Endothelial cell of umbilical vein (primary cell): ENCODE measurements around the gene KCNQ5. TPM values are rescaled to one million over a fixed set of nuclear protein-coding genes. Genes with fewer than 3 reads are reported as not detected.

Source experiments
- BruUV-seq: library from RNA; stranded (reverse); fragments of 400-500 nt; replicated peaks from 2 replicates; lab custom pipeline; 2021; lab: Mats Ljungman, UMichigan
- CTCF ChIA-PET: fragments of 300-600, 350-600 bp; sonication (Branson Sonifier 250); formaldehyde crosslinking; loops from one replicate; lab custom pipeline; 2021; ENCODE audit warnings: antibody characterized with exemption, inconsistent platforms; lab: Charles Lee
- POLR2A ChIA-PET: fragments of 300-600, 350-600 bp; sonication (Branson Sonifier 250); formaldehyde crosslinking; loops from one replicate; lab custom pipeline; 2021; ENCODE audit warnings: antibody characterized with exemption, inconsistent platforms; lab: Charles Lee
- DNase-seq: peaks from one replicate; pipeline ENCODE4 v3.0.0-alpha.2; 2011; ENCODE audit warnings: low read depth, low spot score
- FAIRE-seq: peaks from 2 replicates; lab custom pipeline; 2011; peaks lifted over from hg19 to GRCh38; lab: Jason Lieb, UNC
- H2AFZ ChIP-seq: 2 replicates; pipeline ENCODE4 v1.6.0; 2012; ENCODE audit warnings: low read depth, low read length, control low read depth, inconsistent platforms
- H3K27ac ChIP-seq: 2 replicates; pipeline ENCODE4 v1.5.1; 2011; ENCODE audit warnings: low read depth, mild to moderate bottlenecking, control low read depth, low read length, moderate library complexity; ENCODE audit not compliant: insufficient read depth
- H3K27me3 ChIP-seq, 2 experiments: 2 replicates each; pipeline versions ENCODE4 v1.6.0 to v1.6.1; 2011; ENCODE audit warnings: low read length in 2 of 2, mixed read lengths in 1 of 2; ENCODE audit not compliant: control insufficient read depth in 2 of 2, insufficient read depth in 2 of 2
- H3K36me3 ChIP-seq, 2 experiments: 2 replicates in 1 of 2; 3 replicates in 1 of 2; pipeline ENCODE4 v1.5.1; 2011; ENCODE audit warnings: low read length in 2 of 2, mild to moderate bottlenecking in 1 of 2, moderate library complexity in 1 of 2; ENCODE audit not compliant: control insufficient read depth in 2 of 2, insufficient read depth in 2 of 2; ENCODE audit errors: extremely low read depth in 1 of 2
- H3K4me1 ChIP-seq: 3 replicates; pipeline ENCODE4 v1.5.1; 2011; ENCODE audit warnings: mild to moderate bottlenecking, low read length; ENCODE audit not compliant: control insufficient read depth, insufficient read depth; ENCODE audit errors: extremely low read depth
- H3K4me2 ChIP-seq: 2 replicates; pipeline ENCODE4 v1.6.1; 2011; ENCODE audit warnings: low read length, control low read depth, mixed read lengths; ENCODE audit not compliant: insufficient read depth
- H3K4me3 ChIP-seq, 3 experiments: fragments of 200-600 bp in 1 of 3; sonication (generic), shearing (Covaris generic) in 1 of 3; replicated peaks in 1 of 3; 2 replicates each; pipeline ENCODE4 v1.5.1; 2011 to 2016; ENCODE audit warnings: control low read depth in 3 of 3, low read length in 3 of 3, mild to moderate bottlenecking in 2 of 3, inconsistent platforms in 1 of 3, low read depth in 1 of 3, moderate library complexity in 1 of 3; ENCODE audit not compliant: insufficient read depth in 1 of 3
- H3K79me2 ChIP-seq: 2 replicates; pipeline ENCODE4 v1.6.0; 2012; ENCODE audit warnings: low read length, inconsistent platforms; ENCODE audit not compliant: control insufficient read depth, insufficient read depth
- H3K9ac ChIP-seq: replicated peaks from 2 replicates; pipeline ENCODE3; 2011; ENCODE audit warnings: low read length, control low read depth; ENCODE audit not compliant: insufficient read depth; ENCODE audit errors: extremely low read depth
- H3K9me1 ChIP-seq: replicated peaks from 3 replicates; pipeline ENCODE4 v1.6.0; 2011; ENCODE audit warnings: mild to moderate bottlenecking, low read length; ENCODE audit not compliant: control insufficient read depth, insufficient read depth; ENCODE audit errors: extremely low read depth
- H3K9me3 ChIP-seq: replicated peaks from 2 replicates; pipeline ENCODE4 v1.5.1; 2012; ENCODE audit warnings: low read length, inconsistent platforms; ENCODE audit not compliant: control insufficient read depth, insufficient read depth
- H4K20me1 ChIP-seq: replicated peaks from 2 replicates; pipeline ENCODE3; 2011; ENCODE audit warnings: mild to moderate bottlenecking, low read length; ENCODE audit not compliant: control insufficient read depth, insufficient read depth; ENCODE audit errors: extremely low read depth
- CTCF ChIP-seq, 2 donors: IDR thresholded peaks; 1 replicate in 1 of 2; 2 replicates in 1 of 2; pipeline ENCODE4 v1.5.1; 2011; ENCODE audit warnings: low read length in 2 of 2, mild to moderate bottlenecking in 2 of 2, moderate library complexity in 2 of 2, control low read depth in 1 of 2, inconsistent platforms in 1 of 2, low read depth in 1 of 2; ENCODE audit not compliant: insufficient read depth in 1 of 2; ENCODE audit errors: extremely low read depth in 1 of 2
- EZH2 ChIP-seq: IDR thresholded peaks from 2 replicates; pipeline ENCODE4 v1.6.1; 2012; ENCODE audit warnings: borderline replicate concordance, low read depth, mild to moderate bottlenecking, moderate library complexity, low read length, inconsistent platforms; ENCODE audit not compliant: severe bottlenecking
- FOS ChIP-seq: IDR thresholded peaks from 2 replicates; pipeline ENCODE4 v1.6.1; 2011; ENCODE audit warnings: mild to moderate bottlenecking, low read length, moderate library complexity, borderline replicate concordance; ENCODE audit not compliant: insufficient read depth
- GATA2 ChIP-seq: IDR thresholded peaks from 2 replicates; pipeline ENCODE4 v1.7.0; 2011; ENCODE audit warnings: low read depth, mild to moderate bottlenecking, moderate library complexity, mixed read lengths, low read length; ENCODE audit not compliant: insufficient read length, insufficient read depth
- JUN ChIP-seq: IDR thresholded peaks from 2 replicates; pipeline ENCODE4 v1.6.1; 2011; ENCODE audit warnings: borderline replicate concordance, low read depth; ENCODE audit not compliant: insufficient read length, insufficient read depth
- MAX ChIP-seq: IDR thresholded peaks from 2 replicates; pipeline ENCODE4 v1.6.1; 2011; ENCODE audit not compliant: insufficient read depth, insufficient read length
- MYC ChIP-seq: IDR thresholded peaks from one replicate; pipeline ENCODE4 v1.6.1; 2011; ENCODE audit warnings: mild to moderate bottlenecking, low read depth, low read length
- POLR2A ChIP-seq: IDR thresholded peaks from 2 replicates; pipeline ENCODE4 v1.6.1; 2012; ENCODE audit warnings: low read depth, mild to moderate bottlenecking, control low read depth, low read length
- POLR2AphosphoS5 ChIP-seq: IDR thresholded peaks from 2 replicates; pipeline ENCODE4 v1.6.1; 2012; ENCODE audit warnings: low read depth, mild to moderate bottlenecking, control low read depth, low read length, moderate library complexity; ENCODE audit not compliant: insufficient read depth
- dilution Hi-C: fragments of 300-500 bp; cut with MboI; formaldehyde crosslinking; loops from one replicate; pipeline ENCODE4 v1.15.0; 2019; ENCODE audit warnings: low sequenced_read_pairs; ENCODE audit not compliant: extremely low pct_ligation_motif_present
- intact Hi-C: fragments of 100-400 bp; cut with micrococcal nuclease; formaldehyde crosslinking; loops from one replicate; pipeline ENCODE4 v1.10.0; 2022
- polyA plus RNA-seq, 4 experiments: library from polyadenylated mRNA; depleted of rRNA in 3 of 4; stranded (reverse) in 3 of 4; unstranded in 1 of 4; fragments of >200 nt; gene quantifications; 2 replicates each; pipeline versions ENCODE4 v1.2.1 to v1.2.3, GENCODE V29; 2011 to 2012; ENCODE audit warnings: missing spikeins in 1 of 4
- total RNA-seq: library from RNA; stranded (reverse); gene quantifications from 2 replicates; pipeline ENCODE4 v1.2.3, GENCODE V29; 2021

The KCNQ5 gene
- total and polyA plus RNA-seq, 2 donors (not counting 3 experiments of a cell fraction or from before 2014, with no cell fraction given): 0.22 TPM; not detected in 1

- H3K27ac ChIP-seq: no peak overlapping the region
- H3K4me1 ChIP-seq: peaks cover 31% of the 10 kb centered on the region
- no peak overlapping the region for H3K4me3 ChIP-seq
- no peaks in the 10 kb centered on the region for H3K9me3 ChIP-seq
- H3K36me3 ChIP-seq: no peaks in the 10 kb centered on the region
- no peaks in the 10 kb centered on the region for H3K9me1 ChIP-seq
- ChIA-PET CTCF (no interaction called here), POLR2A (no interaction called here)
- DNase-seq: peak; percentile 2
- FAIRE-seq: no peak
- BruUV-seq: no TSS peak
- no peaks in the 10 kb centered on the region for H3K27me3 ChIP-seq
- TF ChIP-seq JUN: no peak
- no peak overlapping the region for H3K9ac ChIP-seq
- no peaks in the 10 kb centered on the region for H4K20me1 ChIP-seq
- no peaks in the 10 kb centered on the region for H3K79me2 ChIP-seq
- H3K4me2 ChIP-seq: no peak overlapping the region
- intact Hi-C loops (no loop called here), dilution Hi-C loops (no loop called here)
- H2AFZ ChIP-seq: no peak overlapping the region
These were observed 236.1 kb downstream of the KCNQ5 start for GRCh38 chr6:72857791-72858585.

- H3K27me3 ChIP-seq: no peaks in the 10 kb centered on the region
- TF ChIP-seq EZH2: no peak
- no peak for TF ChIP-seq POLR2AphosphoS5
- TF ChIP-seq GATA2: no peak
- TF ChIP-seq MYC: no peak
- TF ChIP-seq POLR2A: no peak
- no peak for TF ChIP-seq JUN
- TF ChIP-seq MAX: no peak
- no peak for TF ChIP-seq CTCF (IDR thresholded peaks at IDR 0.05; ENCODE audit: extremely low read depth in 1 of 2, insufficient read depth in 1 of 2, low read depth in 1 of 2, low read length in 2 of 2)
- TF ChIP-seq FOS: no peak
- no TSS peak for BruUV-seq
- H3K36me3 ChIP-seq: no peaks in the 10 kb centered on the region
- H3K9ac ChIP-seq: no peak overlapping the region
- intact Hi-C loops (no loop called here), dilution Hi-C loops (no loop called here)
- H3K9me1 ChIP-seq: no peaks in the 10 kb centered on the region
- peak overlapping the region; percentile 96 for H3K27ac ChIP-seq
- POLR2A ChIA-PET: no interaction called here
- no peaks in the 10 kb centered on the region for H4K20me1 ChIP-seq
- DNase-seq (peak; percentile 19), FAIRE-seq (no peak)
- H3K4me3 ChIP-seq: no peak overlapping the region
- H2AFZ ChIP-seq: peak overlapping the region; percentile 48
- CTCF ChIA-PET: interaction anchor here (1.0 kb wide), 1 partner anchor 108 kb away, joined by 3 read pairs; no protein-coding TSS in a partner anchor
- peak overlapping the region; percentile 31 for H3K4me2 ChIP-seq
- no peaks in the 10 kb centered on the region for H3K79me2 ChIP-seq
- no peaks in the 10 kb centered on the region for H3K9me3 ChIP-seq
- H3K4me1 ChIP-seq: peaks cover 31% of the 10 kb centered on the region
These were observed 239.2 kb downstream of the KCNQ5 start for GRCh38 chr6:72861059-72861458.
